ENCODE results near the gene WASF1.

Gene WASF1

GRCh38 chr6:110185879-110186278, 6.4 kb upstream of the WASF1 start:
- Mint-ChIP-seq H3K4me1 (ENCODE audit: low read depth) (peaks cover 27% of the 10 kb centered on the region), H3K36me3 (ENCODE audit: low read depth) (peaks cover 8% of the 10 kb centered on the region), H3K27ac (peak overlapping the region; percentile 21), H3K9me3 (no peaks in the 10 kb centered on the region), H3K27me3 (no peaks in the 10 kb centered on the region), H3K4me3 (peak overlapping the region; percentile 59)

- H3K9me3 Mint-ChIP-seq, result no peaks in the 10 kb centered on the region
- H3K27ac Mint-ChIP-seq, result no peak overlapping the region
- peaks cover 29% of the 10 kb centered on the region for H3K4me1 Mint-ChIP-seq (ENCODE audit: low read depth)
- no peak overlapping the region for H3K4me3 Mint-ChIP-seq
- peaks cover 2% of the 10 kb centered on the region for H3K27me3 Mint-ChIP-seq
- peaks cover 8% of the 10 kb centered on the region for H3K36me3 Mint-ChIP-seq (ENCODE audit: low read depth)
Measured at GRCh38 chr6:110183292-110183885, 3.9 kb upstream of the WASF1 start.

DNA sequence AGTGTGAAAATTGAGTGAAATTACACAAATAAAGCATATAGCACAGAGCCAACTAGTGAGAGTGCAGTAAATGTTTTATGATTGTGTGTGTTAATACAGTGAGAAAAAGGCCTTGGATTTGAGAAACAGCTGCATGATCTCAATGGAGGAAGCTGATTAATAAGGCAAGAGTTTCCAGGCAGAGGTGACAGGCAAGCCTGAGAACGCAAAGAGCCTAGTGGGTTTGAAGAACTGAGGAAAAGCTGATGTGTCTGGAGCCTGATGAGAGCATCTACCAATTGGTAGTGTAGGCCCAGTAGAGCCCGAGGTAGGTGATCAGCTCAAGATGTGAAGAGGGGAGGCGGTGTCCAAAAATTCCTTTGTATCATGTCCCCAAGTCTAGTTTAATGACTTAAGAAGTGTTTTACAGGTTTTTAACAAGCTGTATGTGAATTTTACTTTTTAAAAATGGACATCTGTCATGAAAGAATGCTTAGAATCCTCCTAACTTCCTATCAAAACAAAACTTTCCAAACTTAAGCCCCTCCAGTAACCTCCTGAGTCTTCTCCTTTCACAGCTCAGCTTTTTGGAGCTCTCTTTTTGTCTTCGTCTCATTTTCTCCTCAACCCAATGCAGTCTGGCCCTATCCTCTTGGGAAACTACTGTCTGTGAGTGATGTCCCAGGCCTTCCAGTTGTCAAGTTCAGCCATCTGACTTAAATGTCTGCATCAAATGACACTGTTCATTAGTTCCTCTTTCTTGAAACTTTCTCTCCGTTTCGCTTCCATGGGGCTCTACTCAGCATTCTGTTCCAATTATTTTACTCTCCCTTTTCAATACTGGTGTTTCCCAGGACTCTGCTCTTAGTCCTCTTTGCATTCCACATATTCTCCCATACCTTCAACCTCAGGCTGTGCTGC, 1.9 kb upstream of the WASF1 start:
- Mint-ChIP-seq H3K27me3 (peaks cover 8% of the 10 kb centered on the region), H3K4me3 (no peak overlapping the region), H3K36me3 (ENCODE audit: low read depth) (peaks cover 8% of the 10 kb centered on the region)

DNA sequence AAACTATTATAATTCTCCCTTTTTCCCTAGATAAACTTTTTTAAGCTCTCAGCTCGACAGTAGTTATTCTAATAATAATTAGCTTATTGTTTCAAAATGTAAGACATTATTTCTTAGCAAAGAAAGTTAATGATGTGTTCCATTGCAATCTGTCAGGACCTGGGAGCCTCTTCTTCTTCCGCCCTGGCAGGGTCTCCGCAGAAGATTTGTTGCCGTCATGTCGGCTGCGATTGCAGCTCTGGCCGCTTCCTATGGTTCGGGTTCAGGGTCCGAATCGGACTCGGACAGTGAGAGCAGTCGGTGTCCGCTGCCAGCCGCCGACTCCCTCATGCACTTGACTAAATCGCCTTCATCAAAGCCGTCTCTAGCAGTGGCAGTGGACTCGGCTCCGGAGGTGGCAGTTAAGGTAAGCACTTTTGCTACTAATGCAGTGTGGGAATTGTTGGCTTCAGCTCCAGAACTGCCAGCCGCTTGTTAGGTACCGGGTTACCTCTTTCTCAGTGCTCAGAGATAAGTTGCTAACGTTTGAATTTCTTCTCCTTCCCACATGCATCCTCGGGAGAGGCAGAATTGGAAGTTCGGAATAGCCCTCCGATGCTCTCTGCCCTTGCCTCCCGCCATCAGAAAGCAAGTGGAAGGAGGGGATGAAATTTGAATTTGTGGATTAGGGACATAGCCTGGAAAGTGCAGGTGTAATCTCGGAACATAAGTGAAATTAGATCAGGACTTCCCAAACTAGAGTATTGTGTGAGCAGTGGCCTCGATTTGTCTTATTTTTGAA, 948 bp upstream of the WASF1 start, which contains the start of gene CDC40:
Gene CDC40 (plus strand): TSS at position 200 of the 781 bp plus-strand sequence. CDS start 18 bp downstream, at position 218.
- H3K4me3 Mint-ChIP-seq, result no peak within 1 kb of the TSS
- no peaks in the 10 kb centered on the region for H3K9me3 Mint-ChIP-seq
- H3K27ac Mint-ChIP-seq, result no peak within 1 kb of the TSS
- H3K36me3 Mint-ChIP-seq (ENCODE audit: low read depth), result peaks cover under 1% of the 10 kb centered on the region
- peaks cover 8% of the 10 kb centered on the region for H3K27me3 Mint-ChIP-seq
- H3K4me1 Mint-ChIP-seq (ENCODE audit: low read depth), result peaks cover 6% of the 10 kb centered on the region

More for the DNA sequence above, 1.9 kb upstream of the WASF1 start:
- Mint-ChIP-seq H3K9me3 (no peaks in the 10 kb centered on the region), H3K27ac (no peak overlapping the region), H3K4me1 (ENCODE audit: low read depth) (peaks cover 16% of the 10 kb centered on the region)

GRCh38 chr6:110178626-110179405, 654 bp downstream of the WASF1 start:
- Mint-ChIP-seq H3K27ac (peak overlapping the region; percentile 80), H3K4me3 (peak overlapping the region; percentile 87), H3K4me1 (ENCODE audit: low read depth) (peaks cover 5% of the 10 kb centered on the region), H3K36me3 (ENCODE audit: low read depth) (no peaks in the 10 kb centered on the region), H3K9me3 (no peaks in the 10 kb centered on the region), H3K27me3 (peaks cover 8% of the 10 kb centered on the region)

DNA sequence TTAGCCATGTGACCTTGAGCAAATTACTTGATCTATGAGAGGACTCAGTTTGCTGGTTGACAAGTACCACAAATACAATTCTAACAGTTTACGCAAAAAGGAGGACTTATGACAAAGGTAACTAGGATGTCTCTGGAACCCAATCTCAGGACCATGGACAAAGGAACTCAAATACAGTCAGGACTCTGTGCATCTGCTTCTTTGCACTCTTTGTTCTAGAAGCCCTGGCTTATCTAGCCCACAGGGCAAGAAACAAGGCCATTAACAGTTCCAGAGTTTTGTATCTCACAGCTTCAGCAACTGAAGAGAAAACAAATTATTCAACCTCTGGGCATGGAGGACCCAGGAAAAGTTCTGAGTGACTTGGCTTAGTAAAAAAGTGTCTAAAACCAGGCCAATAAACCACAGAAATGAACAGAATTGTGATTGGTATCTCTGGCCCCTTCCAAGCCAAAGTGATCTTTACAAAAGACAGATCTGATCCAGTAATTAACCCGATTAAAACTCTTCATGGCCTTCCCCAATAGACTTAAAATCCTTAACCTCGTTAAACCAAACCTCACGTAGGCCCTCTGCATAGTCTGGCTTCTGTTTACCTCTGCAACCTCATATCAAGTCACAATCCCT, 5.9 kb downstream of the WASF1 start:
- H3K4me1 Mint-ChIP-seq (ENCODE audit: low read depth), result peaks cover 4% of the 10 kb centered on the region
- no peak overlapping the region for H3K4me3 Mint-ChIP-seq
- H3K27ac Mint-ChIP-seq, result no peak overlapping the region
- H3K36me3 Mint-ChIP-seq (ENCODE audit: low read depth), result no peaks in the 10 kb centered on the region
- peaks cover 8% of the 10 kb centered on the region for H3K27me3 Mint-ChIP-seq
- no peaks in the 10 kb centered on the region for H3K9me3 Mint-ChIP-seq

DNA sequence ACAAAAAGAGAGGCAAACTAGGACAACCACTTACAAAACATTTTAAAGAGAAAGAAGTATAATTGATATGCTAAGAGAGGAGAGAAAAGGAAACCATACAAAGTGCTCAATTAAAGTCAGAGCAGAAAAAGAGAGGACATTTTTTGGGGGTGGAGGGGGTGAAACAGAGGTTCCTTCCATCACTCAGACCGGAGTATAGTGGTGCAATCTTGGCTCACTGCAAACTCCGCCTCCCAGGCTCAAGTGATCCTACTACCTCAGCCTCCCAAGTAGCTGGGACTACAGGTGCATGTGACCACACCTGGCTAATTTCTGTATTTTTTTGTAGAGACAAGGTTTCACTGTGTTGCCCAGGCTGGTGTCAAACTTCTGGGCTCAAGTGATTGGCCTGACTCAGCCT, 9.4 kb downstream of the WASF1 start:
- H3K4me3 Mint-ChIP-seq, result no peak overlapping the region
- H3K27me3 Mint-ChIP-seq, result no peaks in the 10 kb centered on the region
- no peaks in the 10 kb centered on the region for H3K4me1 Mint-ChIP-seq (ENCODE audit: low read depth)
- H3K36me3 Mint-ChIP-seq (ENCODE audit: low read depth), result no peaks in the 10 kb centered on the region
- no peak overlapping the region for H3K27ac Mint-ChIP-seq
- H3K9me3 Mint-ChIP-seq, result no peaks in the 10 kb centered on the region

GRCh38 chr6:110158479-110158878, 21.0 kb downstream of the WASF1 start:
- Mint-ChIP-seq H3K9me3 (no peaks in the 10 kb centered on the region), H3K4me1 (ENCODE audit: low read depth) (peaks cover 2% of the 10 kb centered on the region), H3K27ac (no peak overlapping the region), H3K4me3 (no peak overlapping the region), H3K36me3 (ENCODE audit: low read depth) (no peaks in the 10 kb centered on the region), H3K27me3 (peaks cover 17% of the 10 kb centered on the region)

- Mint-ChIP-seq H3K9me3 (no peaks in the 10 kb centered on the region), H3K4me1 (ENCODE audit: low read depth) (peaks cover 3% of the 10 kb centered on the region), H3K36me3 (ENCODE audit: low read depth) (no peaks in the 10 kb centered on the region), H3K4me3 (no peak overlapping the region), H3K27ac (no peak overlapping the region), H3K27me3 (peaks cover 3% of the 10 kb centered on the region)
Measured at GRCh38 chr6:110147870-110148269, 31.6 kb downstream of the WASF1 start.

GRCh38 chr6:110140650-110141049, 38.8 kb downstream of the WASF1 start:
- peaks cover 11% of the 10 kb centered on the region for H3K27me3 Mint-ChIP-seq
- H3K4me3 Mint-ChIP-seq, result no peak overlapping the region
- no peak overlapping the region for H3K27ac Mint-ChIP-seq
- no peaks in the 10 kb centered on the region for H3K4me1 Mint-ChIP-seq (ENCODE audit: low read depth)
- no peaks in the 10 kb centered on the region for H3K9me3 Mint-ChIP-seq
- no peaks in the 10 kb centered on the region for H3K36me3 Mint-ChIP-seq (ENCODE audit: low read depth)

GRCh38 chr6:110139052-110139451, 40.4 kb downstream of the WASF1 start:
- no peaks in the 10 kb centered on the region for H3K9me3 Mint-ChIP-seq

GRCh38 chr6:110137924-110138887, 41.3 kb downstream of the WASF1 start:
- Mint-ChIP-seq H3K27me3 (peaks cover 9% of the 10 kb centered on the region), H3K36me3 (ENCODE audit: low read depth) (no peaks in the 10 kb centered on the region), H3K27ac (no peak overlapping the region), H3K4me3 (no peak overlapping the region), H3K4me1 (ENCODE audit: low read depth) (no peaks in the 10 kb centered on the region), H3K9me3 (peaks cover 2% of the 10 kb centered on the region)

More at GRCh38 chr6:110139052-110139451, 40.4 kb downstream of the WASF1 start:
- Mint-ChIP-seq H3K27ac (no peak overlapping the region), H3K27me3 (peaks cover 9% of the 10 kb centered on the region), H3K36me3 (ENCODE audit: low read depth) (no peaks in the 10 kb centered on the region), H3K4me3 (no peak overlapping the region), H3K4me1 (ENCODE audit: low read depth) (no peaks in the 10 kb centered on the region)

- Mint-ChIP-seq H3K9me3 (peaks cover 4% of the 10 kb centered on the region), H3K27ac (no peak overlapping the region), H3K36me3 (ENCODE audit: low read depth) (no peaks in the 10 kb centered on the region), H3K27me3 (no peaks in the 10 kb centered on the region), H3K4me1 (ENCODE audit: low read depth) (no peaks in the 10 kb centered on the region), H3K4me3 (no peak overlapping the region)
Measured at GRCh38 chr6:110130362-110130761, 49.1 kb downstream of the WASF1 start.
